H9 (cell line): ENCODE measurements around the gene DNM2. TPM values are rescaled to one million over a fixed set of nuclear protein-coding genes. Genes with fewer than 3 reads are reported as not detected.

Experiments used
- DNase-seq: peaks from one replicate; pipeline ENCODE4 v3.0.0-alpha.2; 2017
- H2AFZ ChIP-seq: one replicate; pipeline ENCODE4 v1.6.1; 2013; ENCODE audit warnings: mild to moderate bottlenecking, low read length, control low read depth, moderate library complexity
- H2AK5ac ChIP-seq: 2 replicates; pipeline ENCODE4 v1.6.1; 2013; ENCODE audit warnings: low read length, control low read depth, mixed read lengths; ENCODE audit not compliant: insufficient read length
- H2BK120ac ChIP-seq: one replicate; pipeline ENCODE4 v1.6.1; 2013; ENCODE audit warnings: low read depth, mild to moderate bottlenecking, low read length, control low read depth, inconsistent platforms; ENCODE audit not compliant: poor library complexity, severe bottlenecking
- H2BK12ac ChIP-seq: 2 replicates; pipeline ENCODE4 v1.6.1; 2013; ENCODE audit warnings: low read length, control low read depth, mixed read lengths, low read depth; ENCODE audit not compliant: insufficient read length
- H2BK15ac ChIP-seq: 2 replicates; pipeline ENCODE4 v1.6.1; 2013; ENCODE audit warnings: low read depth, low read length, control low read depth
- H2BK20ac ChIP-seq: one replicate; pipeline ENCODE4 v1.6.1; 2013; ENCODE audit warnings: low read depth, mild to moderate bottlenecking, low read length, control low read depth, inconsistent platforms; ENCODE audit not compliant: poor library complexity, severe bottlenecking
- H2BK5ac ChIP-seq: 2 replicates; pipeline ENCODE4 v1.6.1; 2013; ENCODE audit warnings: low read length, control low read depth, mixed read lengths; ENCODE audit not compliant: insufficient read length
- H3K14ac ChIP-seq: 2 replicates; pipeline ENCODE4 v1.6.1; 2013; ENCODE audit warnings: low read length, control low read depth; ENCODE audit not compliant: insufficient read depth
- H3K18ac ChIP-seq: 2 replicates; pipeline ENCODE4 v1.6.1; 2013; ENCODE audit warnings: low read depth, mild to moderate bottlenecking, mixed read lengths, low read length, control low read depth; ENCODE audit not compliant: insufficient read length
- H3K23ac ChIP-seq: 2 replicates; pipeline ENCODE4 v1.6.1; 2013; ENCODE audit warnings: low read length, control low read depth, mixed read lengths, low read depth; ENCODE audit not compliant: insufficient read length
- H3K23me2 ChIP-seq: 2 replicates; pipeline ENCODE4 v1.6.1; 2013; ENCODE audit warnings: low read depth, mild to moderate bottlenecking, mixed read lengths, low read length, control low read depth; ENCODE audit not compliant: insufficient read length, poor library complexity, severe bottlenecking
- H3K27ac ChIP-seq: 2 replicates; pipeline ENCODE4 v1.5.1; 2013; ENCODE audit warnings: low read length, control low read depth, mixed read lengths, low read depth; ENCODE audit not compliant: insufficient read length
- H3K27me3 ChIP-seq: 2 replicates; pipeline ENCODE4 v1.6.1; 2013; ENCODE audit warnings: low read length, control low read depth, inconsistent platforms; ENCODE audit not compliant: insufficient read depth
- H3K4ac ChIP-seq: 2 replicates; pipeline ENCODE4 v1.6.1; 2013; ENCODE audit warnings: low read depth, mild to moderate bottlenecking, control low read depth, inconsistent platforms, low read length, moderate library complexity
- H3K4me1 ChIP-seq: 2 replicates; pipeline ENCODE4 v1.6.1; 2013; ENCODE audit warnings: low read length, control low read depth, inconsistent platforms; ENCODE audit not compliant: insufficient read depth
- H3K4me2 ChIP-seq: 2 replicates; pipeline ENCODE4 v1.6.1; 2013; ENCODE audit warnings: low read length, control low read depth, mixed read lengths; ENCODE audit not compliant: insufficient read length, insufficient read depth
- H3K56ac ChIP-seq: 2 replicates; pipeline ENCODE4 v1.6.1; 2013; ENCODE audit warnings: low read depth, mild to moderate bottlenecking, mixed read lengths, low read length, control low read depth; ENCODE audit not compliant: insufficient read length
- H3K79me1 ChIP-seq: 2 replicates; pipeline ENCODE4 v1.6.1; 2013; ENCODE audit warnings: low read depth, mild to moderate bottlenecking, moderate library complexity, low read length, control low read depth, inconsistent platforms; ENCODE audit not compliant: insufficient read depth, poor library complexity, severe bottlenecking
- H3K79me2 ChIP-seq: 2 replicates; pipeline ENCODE4 v1.6.1; 2013; ENCODE audit warnings: low read length, control low read depth, inconsistent platforms; ENCODE audit not compliant: insufficient read depth
- H3K9ac ChIP-seq: 2 replicates; pipeline ENCODE4 v1.6.1; 2013; ENCODE audit warnings: low read length, control low read depth, mixed read lengths; ENCODE audit not compliant: insufficient read length; ENCODE audit errors: extremely low read depth
- H3K9me3 ChIP-seq: one replicate; pipeline ENCODE4 v1.6.1; 2013; ENCODE audit warnings: low read depth, low read length, inconsistent platforms; ENCODE audit not compliant: control insufficient read depth
- H3T11ph ChIP-seq: one replicate; pipeline ENCODE4 v1.6.1; 2013; ENCODE audit warnings: mild to moderate bottlenecking, low read length, control low read depth, inconsistent platforms
- H4K20me1 ChIP-seq: one replicate; pipeline ENCODE4 v1.6.1; 2013; ENCODE audit not compliant: control insufficient read depth, insufficient read length, insufficient read depth
- H4K5ac ChIP-seq: 2 replicates; pipeline ENCODE4 v1.6.1; 2013; ENCODE audit warnings: low read depth, mild to moderate bottlenecking, mixed read lengths, low read length, control low read depth; ENCODE audit not compliant: insufficient read length
- H4K8ac ChIP-seq: replicated peaks from 2 replicates; pipeline ENCODE4 v1.6.1; 2013; ENCODE audit warnings: low read length, control low read depth, mixed read lengths, low read depth; ENCODE audit not compliant: insufficient read length
- H4K91ac ChIP-seq: 2 replicates; pipeline ENCODE4 v1.6.1; 2013; ENCODE audit warnings: low read depth, mild to moderate bottlenecking, moderate library complexity, mixed read lengths, low read length, control low read depth; ENCODE audit not compliant: insufficient read length
- H3K27ac Mint-ChIP-seq, 3 experiments: 2 replicates in 2 of 3; 3 replicates in 1 of 3; pipeline ENCODE4 v1.8.0; 2020 to 2021; ENCODE audit warnings: mixed read lengths in 3 of 3, mild to moderate bottlenecking in 1 of 3, moderate library complexity in 1 of 3
- H3K27me3 Mint-ChIP-seq: 2 replicates; pipeline ENCODE4 v1.8.0; 2021; ENCODE audit warnings: low read depth, mild to moderate bottlenecking, moderate library complexity, mixed read lengths
- H3K36me3 Mint-ChIP-seq, 3 experiments: 2 replicates in 2 of 3; 3 replicates in 1 of 3; pipeline ENCODE4 v1.8.0; 2020 to 2021; ENCODE audit warnings: low read depth in 3 of 3, mixed read lengths in 3 of 3; ENCODE audit not compliant: insufficient read depth in 1 of 3
- H3K4me1 Mint-ChIP-seq, 2 experiments: 2 replicates each; pipeline ENCODE4 v1.8.0; 2020; ENCODE audit warnings: mixed read lengths in 2 of 2
- H3K4me3 Mint-ChIP-seq, 2 experiments: 2 replicates in 1 of 2; 3 replicates in 1 of 2; pipeline ENCODE4 v1.8.0; 2020 to 2021; ENCODE audit warnings: mild to moderate bottlenecking in 2 of 2, mixed read lengths in 2 of 2, moderate library complexity in 1 of 2
- H3K9me3 Mint-ChIP-seq, 2 experiments: 2 replicates in 1 of 2; 3 replicates in 1 of 2; pipeline ENCODE4 v1.8.0; 2020; ENCODE audit warnings: mild to moderate bottlenecking in 2 of 2, mixed read lengths in 2 of 2, moderate library complexity in 1 of 2
- WGBS: extraction: QIAGEN DNeasy Blood & Tissue Kit; methylation state at CpG from one replicate; pipeline ENCODE4 v1.1.7; 2013; ENCODE audit warnings: missing lambda C conversion rate, low lambda C conversion rate, mixed read lengths; ENCODE audit not compliant: insufficient read length; ENCODE audit errors: extremely low coverage; 5-methylcytosine and 5-hydroxymethylcytosine counted together
- total RNA-seq: library from RNA; stranded (reverse); gene quantifications from 2 replicates; pipeline ENCODE4 v1.2.1, GENCODE V29; 2021
- TF ChIP-seq, protein P1 (sequence below): fragments of 200-600 bp; sonication (generic); conservative IDR thresholded peaks from 3 replicates; pipeline ENCODE4 v1.8.0; 2021; ENCODE audit warnings: antibody characterized with exemption, mild to moderate bottlenecking

DNM2 gene
- total RNA-seq, 1 experiment from 2014 or later, result 152 TPM

DNA sequence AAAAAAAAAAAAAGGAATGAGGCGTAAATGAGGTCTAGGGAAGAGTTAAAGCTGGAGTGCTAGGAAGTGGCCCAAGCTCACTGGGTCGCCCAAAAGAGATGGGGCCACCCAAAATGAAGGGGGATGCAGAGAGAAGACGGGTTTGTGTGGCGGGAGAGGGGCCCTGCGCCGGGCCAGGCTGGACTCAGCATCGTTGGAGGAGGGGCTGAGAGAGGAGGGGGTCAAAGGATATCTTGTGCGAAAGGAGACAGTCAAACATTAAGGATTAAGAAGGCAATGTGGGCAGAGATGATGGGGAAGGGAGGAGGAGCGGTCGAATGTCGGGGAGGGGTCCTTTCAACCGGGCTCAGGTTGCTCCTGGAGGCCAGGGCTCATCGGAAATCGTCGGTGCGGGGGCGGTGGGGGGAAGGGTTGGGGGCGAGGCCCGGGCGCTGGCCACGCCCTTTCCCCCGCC is 152.6 kb downstream of the DNM2 start:
- Mint-ChIP-seq H3K4me1 (peaks cover 12 to 22% of the 10 kb centered on the region in 2 experiments), H3K9me3 (no peaks in the 10 kb centered on the region), H3K27ac (peak overlapping the region; percentile 96 to 99 (median 99)), H3K36me3 (peaks cover 1 to 14% (median 4%) of the 10 kb centered on the region in 3 experiments; a peak in 4 of 7 replicates), H3K27me3 (no peaks in the 10 kb centered on the region), H3K4me3 (peak overlapping the region; percentile 66 to 81)
- TF ChIP-seq, protein P1, sequence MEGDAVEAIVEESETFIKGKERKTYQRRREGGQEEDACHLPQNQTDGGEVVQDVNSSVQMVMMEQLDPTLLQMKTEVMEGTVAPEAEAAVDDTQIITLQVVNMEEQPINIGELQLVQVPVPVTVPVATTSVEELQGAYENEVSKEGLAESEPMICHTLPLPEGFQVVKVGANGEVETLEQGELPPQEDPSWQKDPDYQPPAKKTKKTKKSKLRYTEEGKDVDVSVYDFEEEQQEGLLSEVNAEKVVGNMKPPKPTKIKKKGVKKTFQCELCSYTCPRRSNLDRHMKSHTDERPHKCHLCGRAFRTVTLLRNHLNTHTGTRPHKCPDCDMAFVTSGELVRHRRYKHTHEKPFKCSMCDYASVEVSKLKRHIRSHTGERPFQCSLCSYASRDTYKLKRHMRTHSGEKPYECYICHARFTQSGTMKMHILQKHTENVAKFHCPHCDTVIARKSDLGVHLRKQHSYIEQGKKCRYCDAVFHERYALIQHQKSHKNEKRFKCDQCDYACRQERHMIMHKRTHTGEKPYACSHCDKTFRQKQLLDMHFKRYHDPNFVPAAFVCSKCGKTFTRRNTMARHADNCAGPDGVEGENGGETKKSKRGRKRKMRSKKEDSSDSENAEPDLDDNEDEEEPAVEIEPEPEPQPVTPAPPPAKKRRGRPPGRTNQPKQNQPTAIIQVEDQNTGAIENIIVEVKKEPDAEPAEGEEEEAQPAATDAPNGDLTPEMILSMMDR, result no peak
- Histone ChIP-seq H3K79me1 (peaks cover 5% of the 10 kb centered on the region), H3K4me2 (peak overlapping the region; percentile 53), H2BK120ac (no peak overlapping the region), H3K18ac (peak overlapping the region; percentile 29), H2BK5ac (no peak overlapping the region), H2BK20ac (no peak overlapping the region), H3K56ac (no peak overlapping the region), H3K23me2 (peaks cover 8% of the 10 kb centered on the region), H2BK15ac (no peak overlapping the region), H2AFZ (no peak overlapping the region), H4K91ac (no peak overlapping the region), H2AK5ac (no peak overlapping the region), H4K8ac (no peak overlapping the region), H4K20me1 (no peaks in the 10 kb centered on the region), H3K27ac (no peak overlapping the region), H3K79me2 (peaks cover 12% of the 10 kb centered on the region; the same call in 1 of the 2 replicates), H3K23ac (no peak overlapping the region), H3K9me3 (no peaks in the 10 kb centered on the region), H3K4me1 (peaks cover 2% of the 10 kb centered on the region; the same call in 1 of the 2 replicates), H3K14ac (peak overlapping the region; percentile 82; the same call in 1 of the 2 replicates), H2BK12ac (no peak overlapping the region), H3K27me3 (no peaks in the 10 kb centered on the region), H3K9ac (peak overlapping the region; percentile 5), H3T11ph (no peak overlapping the region), H4K5ac (no peak overlapping the region), H3K4ac (no peak overlapping the region)
- DNase-seq, result no peak
- WGBS, result no CpG with 5 or more reads among the region's 22 CpGs
